LNCaP clone FGC (cell line): Measurements from ENCODE around the gene USP38.

Experiments
- DNase-seq: peaks from one replicate; pipeline ENCODE4 v3.0.0-alpha.2; 2011; ENCODE audit warnings: low read depth
- H3K4me3 ChIP-seq: 2 replicates; pipeline ENCODE4 v1.5.1; 2011; ENCODE audit warnings: mild to moderate bottlenecking, low read depth, low read length, control low read depth
- TF ChIP-seq, protein P1 (sequence below): IDR thresholded peaks from 2 replicates; pipeline ENCODE4 v1.5.1; 2012; ENCODE audit warnings: mild to moderate bottlenecking; ENCODE audit not compliant: control insufficient read depth, insufficient read depth; ENCODE audit errors: extremely low read depth

Gene USP38

DNA sequence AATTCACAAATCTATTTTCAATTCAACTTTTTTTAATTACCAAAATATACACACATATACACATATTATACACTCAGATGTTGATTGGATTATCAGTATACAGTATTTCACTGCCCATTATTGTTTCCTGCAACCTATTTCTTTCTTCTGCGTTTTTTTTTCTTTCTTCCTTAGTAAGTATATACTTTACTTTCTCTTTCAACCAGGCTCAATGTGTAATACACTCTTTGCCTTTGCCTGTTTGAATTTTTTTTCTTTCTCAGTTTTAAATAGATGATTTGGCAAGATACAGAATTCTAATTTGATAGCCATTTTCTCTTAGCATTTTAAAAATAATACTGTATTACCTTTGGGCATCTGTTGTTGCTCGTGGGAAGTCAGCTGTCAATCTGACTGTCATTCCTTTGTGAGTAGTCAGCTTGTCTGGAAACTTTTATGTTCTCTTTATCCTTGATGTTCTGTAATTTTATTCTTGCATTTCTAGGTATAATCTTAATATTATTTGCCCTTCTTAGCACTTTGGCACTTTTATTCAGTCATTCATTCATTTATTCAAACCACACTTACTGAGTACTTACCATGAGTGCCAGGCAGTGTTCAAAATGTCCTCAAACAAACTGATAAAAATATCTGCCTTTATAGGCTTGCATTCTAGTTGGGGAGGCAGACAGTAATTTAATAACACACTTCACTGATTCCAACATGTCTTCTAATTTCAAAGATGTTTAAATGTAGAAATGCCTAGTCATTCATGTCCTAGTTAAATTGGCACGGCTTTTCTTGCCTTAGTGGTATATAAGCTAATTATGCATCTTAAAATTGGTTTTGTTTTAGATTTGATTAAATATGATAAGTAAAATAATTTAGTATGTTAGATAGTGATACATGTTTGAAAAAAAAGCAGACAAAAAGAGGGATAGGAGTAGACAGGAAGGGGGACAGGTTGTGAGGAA lies 3.7 kb downstream of the USP38 start:
- TF ChIP-seq, protein P1, sequence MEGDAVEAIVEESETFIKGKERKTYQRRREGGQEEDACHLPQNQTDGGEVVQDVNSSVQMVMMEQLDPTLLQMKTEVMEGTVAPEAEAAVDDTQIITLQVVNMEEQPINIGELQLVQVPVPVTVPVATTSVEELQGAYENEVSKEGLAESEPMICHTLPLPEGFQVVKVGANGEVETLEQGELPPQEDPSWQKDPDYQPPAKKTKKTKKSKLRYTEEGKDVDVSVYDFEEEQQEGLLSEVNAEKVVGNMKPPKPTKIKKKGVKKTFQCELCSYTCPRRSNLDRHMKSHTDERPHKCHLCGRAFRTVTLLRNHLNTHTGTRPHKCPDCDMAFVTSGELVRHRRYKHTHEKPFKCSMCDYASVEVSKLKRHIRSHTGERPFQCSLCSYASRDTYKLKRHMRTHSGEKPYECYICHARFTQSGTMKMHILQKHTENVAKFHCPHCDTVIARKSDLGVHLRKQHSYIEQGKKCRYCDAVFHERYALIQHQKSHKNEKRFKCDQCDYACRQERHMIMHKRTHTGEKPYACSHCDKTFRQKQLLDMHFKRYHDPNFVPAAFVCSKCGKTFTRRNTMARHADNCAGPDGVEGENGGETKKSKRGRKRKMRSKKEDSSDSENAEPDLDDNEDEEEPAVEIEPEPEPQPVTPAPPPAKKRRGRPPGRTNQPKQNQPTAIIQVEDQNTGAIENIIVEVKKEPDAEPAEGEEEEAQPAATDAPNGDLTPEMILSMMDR, result no peak
- no peak overlapping the region for H3K4me3 ChIP-seq
- DNase-seq, result no peak

DNA sequence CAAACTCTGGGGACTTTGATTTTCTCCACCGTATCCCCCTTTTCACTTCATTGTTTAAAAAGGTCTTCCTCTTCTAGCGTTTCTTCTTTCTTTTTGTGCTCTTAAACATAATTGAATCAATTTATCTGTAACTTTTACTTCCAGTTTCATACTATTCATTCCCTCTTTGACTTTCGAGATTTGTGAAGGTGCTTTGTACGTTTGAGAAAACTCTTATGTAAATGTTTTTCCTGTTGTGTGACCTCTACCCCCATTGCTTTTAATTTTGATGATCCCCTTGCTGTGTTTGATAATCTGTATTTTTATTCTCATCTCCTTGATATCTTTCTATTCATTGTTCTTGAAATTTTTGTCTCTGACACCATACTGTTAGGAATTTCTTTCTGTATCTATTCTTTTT lies 4.8 kb downstream of the USP38 start:
- H3K4me3 ChIP-seq, result no peak overlapping the region
- no peak for DNase-seq
- TF ChIP-seq, protein P1, result no peak

DNA sequence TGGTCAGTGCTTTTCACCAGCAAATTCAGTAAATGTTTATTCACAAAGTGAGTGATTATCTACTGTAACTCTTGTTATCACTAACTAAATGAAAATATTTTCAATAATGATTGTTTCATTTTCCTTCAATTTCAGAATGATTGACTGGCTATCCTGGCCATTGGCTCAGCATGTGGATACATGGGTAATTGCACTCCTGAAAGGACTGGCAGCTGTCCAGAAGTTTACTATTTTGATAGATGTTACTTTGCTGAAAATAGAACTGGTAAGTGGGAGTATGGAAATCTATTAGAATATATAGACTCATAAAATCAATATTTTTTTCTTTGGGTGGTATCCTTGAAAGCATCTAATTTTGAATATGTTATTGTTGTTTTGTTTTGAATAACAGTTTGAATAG lies 10.9 kb downstream of the USP38 start:
- TF ChIP-seq, protein P1, result no peak
- DNase-seq, result no peak
- H3K4me3 ChIP-seq, result no peak overlapping the region

DNA sequence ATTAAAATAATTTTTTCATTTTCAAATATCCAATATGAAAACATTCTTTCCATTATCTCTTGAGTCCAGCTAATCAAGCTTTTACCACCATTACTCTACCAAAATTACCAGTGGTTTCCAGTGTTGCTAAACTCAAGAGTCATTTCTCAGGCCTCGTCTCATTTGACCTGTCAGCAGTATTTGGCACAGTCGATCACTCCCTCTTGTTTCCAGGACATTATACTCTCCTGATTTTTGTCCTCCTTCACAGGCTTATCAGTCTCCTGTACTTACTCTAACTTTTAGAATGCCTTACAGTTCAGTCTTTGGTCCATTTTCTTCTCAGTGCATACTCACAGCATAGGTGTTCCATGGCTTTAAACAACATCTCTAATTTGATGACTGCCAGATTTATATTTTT lies 11.6 kb downstream of the USP38 start:
- H3K4me3 ChIP-seq, result no peak overlapping the region
- TF ChIP-seq, protein P1, result no peak
- DNase-seq, result no peak

DNA sequence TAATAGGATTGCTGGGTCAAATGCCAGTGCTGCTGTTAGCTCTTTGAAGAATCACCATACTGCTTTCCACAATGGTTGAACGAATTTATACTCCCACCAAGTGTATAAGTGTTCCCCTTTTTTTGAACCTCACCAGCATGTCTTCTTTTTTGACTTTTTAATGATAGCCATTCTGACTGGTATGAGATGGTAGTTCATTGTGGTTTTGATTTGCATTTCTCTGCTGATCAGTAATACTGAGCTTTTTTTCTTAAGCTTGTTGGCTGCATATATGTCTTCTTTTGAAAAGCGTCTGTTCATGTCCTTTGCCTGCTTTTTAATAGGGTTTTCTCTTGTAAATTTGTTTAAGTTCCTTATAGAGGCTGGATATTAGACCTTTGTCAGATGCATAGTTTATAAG lies 14.8 kb downstream of the USP38 start:
- H3K4me3 ChIP-seq, result no peak overlapping the region
- TF ChIP-seq, protein P1, result no peak
- DNase-seq, result no peak

DNA sequence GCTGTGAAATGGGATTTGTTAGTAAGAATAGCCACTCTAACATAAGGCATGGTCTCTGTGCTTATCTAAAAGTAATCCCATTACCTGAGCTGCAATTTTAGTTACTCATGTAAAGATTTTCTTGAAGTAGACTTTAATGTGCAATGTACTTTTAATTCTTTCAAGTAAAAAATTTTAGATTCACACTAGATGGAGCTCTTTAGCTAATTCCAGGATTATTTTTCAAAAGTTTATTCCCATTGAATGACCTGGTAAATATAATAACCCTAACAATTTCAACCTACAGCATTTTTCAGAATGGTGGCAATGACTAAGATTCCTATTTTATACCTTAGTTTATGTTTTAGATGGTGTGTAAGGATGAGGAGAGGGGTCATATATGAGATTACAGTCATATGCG lies 18.1 kb downstream of the USP38 start:
- no peak for DNase-seq
- TF ChIP-seq, protein P1, result peak; percentile 41
- no peak overlapping the region for H3K4me3 ChIP-seq
